Measurements from ENCODE around the gene MACROD2.

Gene MACROD2

GRCh38 chr20:15756002-15756753 is 1760.9 kb downstream of the MACROD2 start:
- DNase-seq = no peak

GRCh38 chr20:15756754-15757115 is 1761.4 kb downstream of the MACROD2 start:
- DNase-seq = no peak

DNA sequence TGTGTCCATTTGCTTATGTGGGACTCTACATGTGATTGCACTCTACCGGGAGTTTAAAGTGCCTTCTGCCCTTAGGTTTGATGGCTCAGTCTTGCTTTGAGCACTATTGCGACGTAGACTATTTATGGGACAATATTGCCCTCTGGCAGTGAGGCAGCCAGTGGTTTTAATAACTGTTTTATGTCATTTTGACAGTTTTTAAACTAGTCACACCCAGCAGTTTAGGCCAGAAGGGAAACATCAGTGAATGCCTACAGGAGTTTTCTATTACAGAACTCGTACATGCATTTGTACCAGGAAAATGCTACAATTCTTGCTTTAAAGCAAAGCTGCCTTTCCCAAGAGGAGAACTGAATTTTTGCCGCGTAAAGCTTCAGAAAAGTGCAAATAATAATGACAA is 1764.3 kb downstream of the MACROD2 start:
- DNase-seq = no peak

DNA sequence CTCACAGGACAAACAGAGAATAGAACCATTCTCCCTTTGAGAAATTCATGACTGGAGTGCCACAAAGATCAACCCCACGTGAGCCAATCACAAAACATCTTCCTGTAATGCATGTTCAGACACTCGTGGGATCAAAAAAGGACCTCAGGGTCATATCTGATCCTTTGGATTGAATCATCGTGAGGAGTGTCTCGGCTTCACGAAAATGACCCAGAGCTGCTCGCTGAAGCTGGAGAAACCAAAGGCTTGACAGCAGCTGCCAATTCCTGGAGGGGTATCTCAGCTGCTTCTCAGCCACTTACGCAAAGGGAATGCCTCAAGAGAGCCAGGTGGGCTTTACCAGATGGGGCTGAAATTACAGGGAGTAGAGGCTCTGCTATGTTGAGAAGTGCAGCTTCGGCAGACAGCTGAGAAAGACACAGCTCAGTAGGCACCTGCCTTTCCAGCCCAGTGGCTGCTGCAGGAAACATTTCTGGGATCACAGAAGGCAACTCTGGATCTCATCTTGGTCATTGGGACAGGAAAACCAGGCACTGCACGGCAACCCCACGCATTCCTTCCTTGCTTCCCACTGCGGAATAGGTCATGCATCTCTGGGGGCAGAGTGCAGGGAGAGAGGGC is 1764.8 kb downstream of the MACROD2 start:
- DNase-seq = no peak

DNA sequence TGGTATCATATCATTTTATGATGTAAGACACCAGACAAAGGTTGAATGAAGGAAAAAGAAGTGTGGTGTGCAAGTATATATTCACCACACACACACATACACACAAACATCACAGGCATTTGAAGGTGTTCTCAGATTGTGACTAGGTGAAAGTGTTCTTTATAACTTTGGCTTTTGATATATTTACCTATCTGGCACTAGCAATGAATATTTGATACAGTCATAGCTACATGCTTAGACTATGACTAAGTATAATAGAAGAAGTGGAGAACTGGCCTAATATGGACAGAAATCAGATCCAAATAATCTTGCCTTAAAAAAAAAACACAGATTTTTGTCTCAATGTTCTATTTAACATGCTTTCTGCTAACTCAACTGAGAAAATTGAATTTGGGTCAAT is 1768.0 kb downstream of the MACROD2 start:
- DNase-seq = no peak

- DNase-seq = no peak
These were observed 1772.3 kb downstream of the MACROD2 start for GRCh38 chr20:15767586-15767985.

DNA sequence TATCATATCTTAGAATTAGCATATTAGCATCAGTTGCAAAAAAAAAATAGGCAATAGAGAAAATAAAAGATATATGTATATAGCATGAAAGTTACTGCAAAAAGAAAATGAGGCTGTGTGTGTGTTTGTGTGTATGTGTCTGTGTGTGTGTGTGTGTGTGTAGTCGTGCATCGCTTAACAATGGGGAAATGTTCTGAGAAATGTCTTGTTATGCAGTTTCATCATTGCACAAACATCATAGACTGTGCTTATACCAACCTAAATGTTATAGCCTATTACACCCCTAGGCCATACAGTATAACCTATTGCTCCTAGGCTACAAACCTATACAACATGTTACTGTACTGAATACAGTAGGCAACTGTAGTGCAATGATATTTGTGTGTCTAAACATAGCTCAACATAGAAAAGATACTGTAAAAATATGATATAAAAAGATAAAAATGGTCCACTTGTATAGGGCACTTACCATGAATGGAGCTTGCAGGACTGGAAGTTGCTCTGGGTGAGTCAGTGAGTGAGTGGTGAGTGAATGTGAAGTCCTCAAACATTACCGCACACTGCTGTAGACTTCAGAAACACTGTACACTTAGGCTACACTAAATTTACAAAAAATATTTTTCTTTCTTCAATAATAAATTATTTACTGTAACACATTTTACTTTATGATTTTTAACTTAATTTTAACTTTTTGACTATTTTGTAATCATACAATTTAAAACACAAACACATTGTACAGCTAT is 1772.9 kb downstream of the MACROD2 start:
- DNase-seq = no peak

DNA sequence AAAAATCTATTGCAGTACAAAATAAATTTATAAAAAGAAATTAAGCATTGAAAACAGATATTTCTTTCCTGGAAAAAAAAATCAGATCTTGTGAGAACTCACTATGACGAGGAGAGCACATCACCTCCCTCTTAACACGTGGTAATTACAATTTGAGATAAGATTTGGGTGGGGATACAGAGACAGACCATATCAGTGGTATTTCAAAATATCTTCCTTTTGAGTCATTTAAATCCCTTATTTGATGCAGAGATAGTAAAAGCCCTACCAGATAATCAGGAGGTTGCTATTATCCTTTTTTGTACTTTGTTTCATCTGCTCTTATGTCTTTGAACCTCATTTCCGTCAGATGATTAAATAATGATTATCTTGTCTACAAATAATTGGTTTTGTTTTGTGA is 1777.5 kb downstream of the MACROD2 start:
- DNase-seq = no peak

GRCh38 chr20:15774926-15775325 is 1779.6 kb downstream of the MACROD2 start:
- no peak for DNase-seq

DNA sequence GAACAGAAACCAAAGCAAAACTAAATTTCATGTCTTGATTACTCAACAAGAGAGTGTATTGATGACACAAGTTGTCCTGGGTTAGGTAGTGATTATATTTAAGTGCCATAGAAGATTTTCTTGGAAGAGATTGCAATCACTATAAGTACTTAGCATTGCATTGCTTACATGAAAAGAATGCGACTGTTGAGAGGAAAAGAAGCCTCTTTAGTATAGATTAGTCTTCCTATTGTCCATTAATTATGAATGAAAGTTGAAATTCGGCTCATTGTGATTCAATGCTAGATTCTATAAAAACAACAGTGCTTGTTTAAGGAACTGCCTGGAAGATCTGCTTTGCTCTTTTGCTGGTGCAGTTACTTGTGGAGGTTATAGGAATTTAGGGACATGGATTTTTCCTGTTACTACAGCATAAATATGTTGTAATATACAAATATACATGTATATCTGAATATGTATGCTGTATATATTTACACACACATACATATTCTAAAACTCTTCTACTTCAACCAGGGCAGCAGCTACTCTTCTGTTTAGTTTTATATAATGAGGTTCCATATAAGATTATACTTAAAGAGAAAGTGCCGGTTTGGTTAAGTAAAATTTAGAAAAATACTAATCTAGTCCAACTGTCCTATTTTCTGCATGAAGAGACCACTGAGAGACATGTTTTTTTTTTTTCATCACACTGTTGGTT is 1781.6 kb downstream of the MACROD2 start:
- no peak for DNase-seq

DNA sequence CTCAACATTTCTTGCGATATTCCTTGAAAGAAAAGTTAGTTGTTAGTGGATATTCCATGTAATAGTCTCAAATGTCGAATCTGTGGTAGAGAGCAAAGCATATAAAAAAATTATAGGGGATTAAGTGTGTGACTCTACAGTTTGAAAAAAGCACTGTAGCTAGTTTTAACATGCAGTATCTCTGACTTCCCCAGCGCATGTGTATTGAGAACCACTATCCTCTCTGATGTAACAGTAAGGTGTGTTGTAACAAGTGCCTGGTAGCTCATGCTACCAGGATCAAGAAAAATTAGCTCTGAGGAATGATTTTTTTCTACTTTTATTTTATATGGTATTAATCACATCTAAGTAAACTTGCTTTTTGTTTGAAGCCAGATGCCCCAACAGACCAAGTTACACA is 1788.7 kb downstream of the MACROD2 start:
- DNase-seq = no peak

GRCh38 chr20:15789079-15789478 is 1793.8 kb downstream of the MACROD2 start:
- DNase-seq = no peak

GRCh38 chr20:15792855-15793254 is 1797.5 kb downstream of the MACROD2 start:
- DNase-seq = no peak

DNA sequence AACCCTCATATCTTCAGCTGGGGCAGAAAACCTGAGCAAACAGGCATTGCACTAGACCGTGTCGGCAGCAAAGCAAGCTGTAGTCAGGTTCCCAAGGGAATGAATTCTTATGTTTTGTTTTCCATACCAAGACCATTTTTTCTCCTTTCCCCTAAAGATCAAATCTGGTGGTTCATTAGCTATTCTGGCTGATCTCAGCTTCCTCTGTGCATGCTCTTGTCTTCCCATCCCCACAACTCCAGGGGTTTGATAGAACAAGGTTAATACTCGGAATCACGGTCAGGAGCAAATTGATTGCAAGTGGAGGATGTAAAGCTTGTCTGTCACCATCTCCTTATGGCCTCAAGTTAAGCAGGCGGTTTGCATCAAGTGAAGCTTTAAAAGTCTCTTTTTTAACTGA is 1799.1 kb downstream of the MACROD2 start:
- DNase-seq = no peak

- no peak for DNase-seq
These were observed 1800.1 kb downstream of the MACROD2 start for GRCh38 chr20:15795305-15796019.

- DNase-seq = no peak
These were observed 1804.6 kb downstream of the MACROD2 start for GRCh38 chr20:15799871-15800270.

GRCh38 chr20:15802020-15802419 is 1806.7 kb downstream of the MACROD2 start:
- DNase-seq = no peak

DNA sequence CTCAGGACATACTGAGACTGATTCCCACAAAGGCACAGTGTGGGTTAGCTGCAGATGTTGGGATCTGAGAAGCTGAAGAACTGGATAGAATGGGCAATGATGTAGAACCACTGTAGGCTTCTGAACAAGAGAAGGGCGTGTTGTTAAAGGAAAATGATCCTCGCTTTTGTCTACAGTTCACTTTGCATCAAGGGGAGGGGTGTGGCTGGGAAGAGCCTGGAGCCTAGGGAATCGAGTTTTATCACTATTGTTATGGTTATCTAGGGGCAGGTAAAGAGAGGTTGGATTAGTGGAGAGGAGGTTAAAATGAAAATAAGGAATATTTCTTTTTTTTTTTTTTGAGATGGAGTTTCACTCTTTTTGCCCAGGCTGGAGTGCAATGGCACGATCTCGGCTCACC is 1809.8 kb downstream of the MACROD2 start:
- DNase-seq = no peak

DNA sequence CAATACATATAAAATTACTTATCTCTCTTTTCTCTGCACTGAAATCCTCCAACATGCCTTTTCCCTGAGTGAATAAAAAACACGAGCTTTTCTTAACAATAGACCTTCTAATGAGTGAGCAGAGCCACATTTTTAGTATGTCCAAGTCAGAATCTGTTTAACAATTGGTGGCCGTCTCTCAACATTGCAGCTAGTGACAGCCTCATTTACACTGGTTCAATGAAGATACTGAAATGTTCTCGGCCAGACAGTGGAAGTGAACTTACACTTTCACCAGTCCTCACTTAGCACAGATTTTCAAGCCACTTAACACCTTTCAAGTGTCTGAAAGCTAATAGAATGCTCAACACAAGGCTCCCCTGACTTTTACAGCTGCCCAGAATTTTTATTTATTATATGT is 1810.8 kb downstream of the MACROD2 start:
- DNase-seq = no peak

DNA sequence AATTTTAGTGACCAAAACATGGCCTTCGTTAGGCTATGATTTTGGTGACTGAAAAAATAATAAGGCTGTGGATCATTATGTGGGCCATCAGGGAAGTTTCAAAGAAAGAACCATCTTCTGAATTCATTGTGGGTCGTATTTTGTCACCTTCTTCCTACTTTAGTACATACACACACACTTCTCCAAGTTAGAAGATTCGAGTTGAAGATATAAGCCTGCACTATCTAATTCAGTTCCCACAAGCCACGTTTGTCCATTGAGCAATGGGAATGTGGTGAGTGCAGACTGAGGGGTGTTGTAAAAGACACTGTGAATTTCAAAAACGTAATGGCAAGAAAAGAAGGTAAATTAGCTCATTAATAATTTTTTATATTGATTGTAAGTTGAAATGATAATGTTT is 1812.0 kb downstream of the MACROD2 start:
- DNase-seq = no peak

GRCh38 chr20:15807771-15808170 is 1812.5 kb downstream of the MACROD2 start:
- DNase-seq = peak in 1 of 3 donors; percentile 1

DNA sequence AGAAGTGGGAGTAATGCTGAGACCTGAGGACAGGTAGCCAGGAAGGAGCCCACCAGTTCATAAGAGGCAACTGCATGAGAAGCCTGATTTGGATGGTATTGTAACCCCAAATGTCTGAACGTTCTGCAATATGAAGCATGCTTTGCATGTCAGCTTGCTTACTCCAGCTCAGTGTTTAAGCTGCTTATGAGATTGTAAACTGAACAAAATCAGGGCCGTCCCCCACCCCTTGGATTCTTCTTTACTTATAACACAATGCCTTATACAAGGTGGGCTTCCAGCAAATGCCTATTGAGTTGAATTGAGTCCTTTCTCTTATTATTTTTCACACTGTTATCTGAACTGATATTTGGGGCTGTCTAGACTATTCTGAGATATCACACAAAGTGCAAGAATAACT is 1816.6 kb downstream of the MACROD2 start:
- no peak for DNase-seq

DNA sequence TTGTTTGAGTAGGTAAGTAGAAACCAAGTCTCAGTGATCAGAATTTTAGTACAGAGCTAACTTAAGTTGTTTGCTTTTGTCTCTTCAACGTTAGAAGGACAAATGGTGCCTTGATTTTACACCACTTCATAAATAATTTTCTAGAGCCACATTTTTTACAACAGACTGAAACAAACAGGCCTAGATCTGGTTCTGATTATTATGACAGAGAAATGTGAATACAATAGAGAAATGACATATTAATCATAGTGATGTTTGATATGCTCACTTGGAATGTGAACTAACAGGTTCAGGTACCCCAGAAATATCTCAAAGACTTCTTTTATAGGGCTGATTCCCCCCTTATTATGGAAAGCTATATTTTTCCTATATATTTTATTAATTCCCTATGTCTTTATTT is 1817.4 kb downstream of the MACROD2 start:
- no peak for DNase-seq

Data from suppressor macrophage treated with lipopolysaccharide for 1 hour (primary cell).